ENCODE measurements around the gene MORN1.

DNA sequence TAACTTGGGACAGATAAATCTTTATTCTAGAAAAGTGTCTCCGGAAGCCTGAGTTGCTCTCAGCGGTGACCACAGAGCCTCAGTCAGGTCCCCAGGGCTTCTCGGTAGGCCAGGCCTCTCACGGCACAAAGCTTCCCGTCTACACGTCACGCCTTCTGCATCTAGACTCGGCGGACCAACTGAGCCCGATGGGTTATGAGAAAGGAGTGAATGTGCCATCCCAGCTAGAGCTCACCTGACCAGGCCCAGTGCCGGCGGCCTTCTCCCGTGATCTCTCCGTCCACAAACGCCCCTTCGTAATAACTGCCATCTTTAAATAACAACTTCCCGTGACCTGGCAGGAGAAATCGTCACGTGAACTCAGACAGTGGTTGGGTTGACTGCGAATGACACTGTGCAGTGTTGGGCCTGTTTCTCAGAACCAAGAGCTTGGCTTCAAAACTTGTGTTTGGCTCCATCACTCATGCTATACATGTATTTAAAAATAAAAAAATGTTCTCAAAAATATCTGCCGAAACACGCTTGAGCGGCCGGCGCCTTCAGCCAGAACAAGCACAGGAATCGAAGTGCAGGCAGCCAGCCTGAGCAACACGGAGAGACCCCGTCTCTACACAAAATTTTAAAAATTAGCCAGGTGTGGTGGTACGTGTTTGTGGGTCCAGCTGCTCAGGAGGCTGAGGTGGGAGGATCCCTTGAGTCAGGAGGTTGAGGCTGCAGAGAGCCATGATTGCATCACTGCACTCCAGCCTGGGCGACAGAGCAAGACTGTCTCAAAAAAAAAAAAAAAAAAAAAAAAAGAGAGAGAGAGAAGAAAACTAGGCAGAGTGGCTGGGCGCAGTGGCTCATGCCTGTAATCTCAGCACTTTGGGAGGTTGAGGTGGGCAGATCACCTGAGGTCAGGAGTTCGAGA is 3.1 kb downstream of the MORN1 start:
- TF ChIP-seq, protein P1, sequence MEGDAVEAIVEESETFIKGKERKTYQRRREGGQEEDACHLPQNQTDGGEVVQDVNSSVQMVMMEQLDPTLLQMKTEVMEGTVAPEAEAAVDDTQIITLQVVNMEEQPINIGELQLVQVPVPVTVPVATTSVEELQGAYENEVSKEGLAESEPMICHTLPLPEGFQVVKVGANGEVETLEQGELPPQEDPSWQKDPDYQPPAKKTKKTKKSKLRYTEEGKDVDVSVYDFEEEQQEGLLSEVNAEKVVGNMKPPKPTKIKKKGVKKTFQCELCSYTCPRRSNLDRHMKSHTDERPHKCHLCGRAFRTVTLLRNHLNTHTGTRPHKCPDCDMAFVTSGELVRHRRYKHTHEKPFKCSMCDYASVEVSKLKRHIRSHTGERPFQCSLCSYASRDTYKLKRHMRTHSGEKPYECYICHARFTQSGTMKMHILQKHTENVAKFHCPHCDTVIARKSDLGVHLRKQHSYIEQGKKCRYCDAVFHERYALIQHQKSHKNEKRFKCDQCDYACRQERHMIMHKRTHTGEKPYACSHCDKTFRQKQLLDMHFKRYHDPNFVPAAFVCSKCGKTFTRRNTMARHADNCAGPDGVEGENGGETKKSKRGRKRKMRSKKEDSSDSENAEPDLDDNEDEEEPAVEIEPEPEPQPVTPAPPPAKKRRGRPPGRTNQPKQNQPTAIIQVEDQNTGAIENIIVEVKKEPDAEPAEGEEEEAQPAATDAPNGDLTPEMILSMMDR (IDR thresholded peaks at IDR 0.05): no peak
- TF ChIP-seq POLR2AphosphoS5 (IDR thresholded peaks at IDR 0.05; ENCODE audit: insufficient read depth in 1 of 2, low read depth in 1 of 2): no peak
